Bronchial epithelial cell (primary cell): ENCODE data around the gene CCSER1. TPM values are rescaled to one million over a fixed set of nuclear protein-coding genes. Genes with fewer than 3 reads are reported as not detected.

ENCODE experiments used
- DNase-seq: peaks from one replicate; pipeline ENCODE4 v3.0.0-alpha.2; 2010; ENCODE audit warnings: low read depth
- FAIRE-seq: peaks from 2 replicates; lab custom pipeline; 2011; peaks lifted over from hg19 to GRCh38; lab: Jason Lieb, UNC
- H3K27me3 ChIP-seq: 2 replicates; pipeline ENCODE4 v1.5.1; 2011; ENCODE audit warnings: low read length; ENCODE audit not compliant: control insufficient read depth, insufficient read depth
- H3K36me3 ChIP-seq: 2 replicates; pipeline ENCODE4 v1.5.1; 2011; ENCODE audit warnings: low read length; ENCODE audit not compliant: control insufficient read depth, insufficient read depth
- H3K4me3 ChIP-seq: 2 replicates; pipeline ENCODE4 v1.5.1; 2011; ENCODE audit warnings: mild to moderate bottlenecking, low read depth, low read length, control low read depth
- total RNA-seq: library from RNA; depleted of rRNA; stranded (reverse); fragments of >200 nt; gene quantifications from 2 replicates; pipeline ENCODE4 v1.2.1, GENCODE V29; 2014
- TF ChIP-seq, protein P1 (sequence below): IDR thresholded peaks from 2 replicates; pipeline ENCODE4 v1.5.1; 2011; ENCODE audit warnings: mild to moderate bottlenecking, moderate library complexity, low read length, control low read depth, inconsistent platforms; ENCODE audit not compliant: insufficient read depth, severe bottlenecking

CCSER1 gene
- total RNA-seq, 1 donor from 2014 or later, result 6.6 TPM

DNA sequence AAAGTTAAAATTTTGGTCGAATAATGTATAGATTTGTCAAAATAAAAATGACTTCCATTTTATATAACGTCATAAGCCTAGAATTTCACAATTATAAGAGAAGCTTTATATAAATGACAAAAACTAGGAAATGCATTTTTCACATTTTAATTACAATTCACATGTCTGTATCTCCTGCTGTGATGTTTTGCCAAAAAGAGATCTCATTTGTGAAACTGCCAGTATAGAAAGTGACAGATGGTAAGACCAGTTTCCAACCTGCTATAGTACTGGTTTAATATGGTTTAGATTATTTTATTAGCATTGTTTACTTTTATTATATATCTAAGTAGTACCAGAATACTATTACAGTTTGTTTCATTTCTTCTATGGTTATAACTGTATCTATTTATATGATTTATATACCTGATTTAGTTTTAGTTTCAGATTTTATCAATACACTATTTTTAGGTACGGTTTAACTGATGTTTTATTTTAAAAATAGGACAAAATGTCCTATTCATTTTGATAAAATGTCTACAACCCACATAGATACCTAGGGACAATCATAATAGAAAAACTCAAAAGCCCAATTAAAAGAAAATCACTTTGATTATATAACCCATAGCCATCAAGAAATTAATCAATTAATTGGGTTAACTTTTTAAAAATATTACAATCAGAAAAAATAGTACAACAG lies 5.4 kb upstream of the CCSER1 start:
- no peak overlapping the region for H3K4me3 ChIP-seq
- H3K36me3 ChIP-seq, result no peaks in the 10 kb centered on the region
- H3K27me3 ChIP-seq, result no peaks in the 10 kb centered on the region
- TF ChIP-seq, protein P1, sequence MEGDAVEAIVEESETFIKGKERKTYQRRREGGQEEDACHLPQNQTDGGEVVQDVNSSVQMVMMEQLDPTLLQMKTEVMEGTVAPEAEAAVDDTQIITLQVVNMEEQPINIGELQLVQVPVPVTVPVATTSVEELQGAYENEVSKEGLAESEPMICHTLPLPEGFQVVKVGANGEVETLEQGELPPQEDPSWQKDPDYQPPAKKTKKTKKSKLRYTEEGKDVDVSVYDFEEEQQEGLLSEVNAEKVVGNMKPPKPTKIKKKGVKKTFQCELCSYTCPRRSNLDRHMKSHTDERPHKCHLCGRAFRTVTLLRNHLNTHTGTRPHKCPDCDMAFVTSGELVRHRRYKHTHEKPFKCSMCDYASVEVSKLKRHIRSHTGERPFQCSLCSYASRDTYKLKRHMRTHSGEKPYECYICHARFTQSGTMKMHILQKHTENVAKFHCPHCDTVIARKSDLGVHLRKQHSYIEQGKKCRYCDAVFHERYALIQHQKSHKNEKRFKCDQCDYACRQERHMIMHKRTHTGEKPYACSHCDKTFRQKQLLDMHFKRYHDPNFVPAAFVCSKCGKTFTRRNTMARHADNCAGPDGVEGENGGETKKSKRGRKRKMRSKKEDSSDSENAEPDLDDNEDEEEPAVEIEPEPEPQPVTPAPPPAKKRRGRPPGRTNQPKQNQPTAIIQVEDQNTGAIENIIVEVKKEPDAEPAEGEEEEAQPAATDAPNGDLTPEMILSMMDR, result no peak
- FAIRE-seq (no peak), DNase-seq (no peak)

DNA sequence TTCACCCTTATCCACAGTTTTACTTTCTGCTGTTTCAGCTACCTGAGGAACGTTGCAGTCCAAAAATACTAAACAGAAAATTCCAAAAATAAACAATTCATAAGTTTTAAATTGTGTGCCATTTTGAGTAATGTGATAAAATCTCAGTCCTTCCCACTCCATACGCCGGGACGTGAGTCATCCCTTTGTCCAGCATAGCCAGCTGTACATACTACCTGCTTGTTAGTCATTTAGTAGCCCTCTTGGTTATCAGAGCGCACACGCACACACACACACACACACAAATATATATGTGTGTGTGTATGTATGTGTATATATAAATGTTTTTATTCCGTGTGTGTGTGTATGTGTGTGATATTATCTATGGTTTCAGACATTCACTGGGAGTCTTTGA lies 4.8 kb upstream of the CCSER1 start:
- DNase-seq, result peak; percentile 83

DNA sequence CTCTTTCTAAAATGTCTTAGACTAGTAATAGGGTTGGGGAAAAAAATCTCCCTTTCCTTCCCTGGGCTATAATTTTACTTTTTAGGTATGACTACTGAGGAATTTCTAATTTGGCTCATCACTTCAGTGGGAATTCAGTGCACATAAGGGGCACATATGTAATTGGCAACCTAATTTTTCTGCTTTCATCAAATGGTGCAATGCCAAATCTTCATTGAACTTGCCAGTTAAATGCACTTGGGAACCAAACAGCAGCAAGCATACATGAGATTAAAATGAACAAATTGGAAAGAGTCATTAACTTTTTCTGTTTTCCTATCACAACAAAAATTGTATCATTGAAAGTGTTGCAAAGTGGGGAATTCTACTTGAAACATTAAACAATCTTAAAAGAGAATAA lies 2.9 kb upstream of the CCSER1 start:
- FAIRE-seq (no peak), DNase-seq (no peak)
- TF ChIP-seq, protein P1, result no peak
- Histone ChIP-seq H3K4me3 (no peak overlapping the region), H3K36me3 (no peaks in the 10 kb centered on the region), H3K27me3 (no peaks in the 10 kb centered on the region)

More for the DNA sequence above, 4.8 kb upstream of the CCSER1 start:
- TF ChIP-seq, protein P1, result no peak
- FAIRE-seq, result no peak
- H3K27me3 ChIP-seq, result no peaks in the 10 kb centered on the region
- H3K36me3 ChIP-seq, result no peaks in the 10 kb centered on the region
- H3K4me3 ChIP-seq, result no peak overlapping the region

DNA sequence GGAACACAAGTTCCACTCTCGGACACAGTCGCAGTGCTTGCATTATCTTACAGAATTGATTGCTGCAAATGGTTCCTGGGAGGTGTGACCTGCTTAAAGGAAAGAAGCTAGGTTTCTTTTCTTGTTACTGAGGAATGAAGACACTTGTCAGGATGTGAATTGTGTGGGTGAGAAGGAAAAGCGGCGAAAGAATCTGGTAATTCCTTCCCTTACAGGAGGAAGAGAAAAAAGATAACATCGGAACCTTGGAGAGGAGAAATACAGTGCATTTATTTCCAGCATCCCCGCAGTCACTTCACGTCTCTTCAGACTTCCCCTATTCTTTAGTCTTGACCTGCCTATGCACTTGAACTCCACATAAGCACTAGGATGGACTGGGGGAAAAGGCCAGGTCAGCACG lies 389 bp upstream of the CCSER1 start:
- TF ChIP-seq, protein P1, result no peak
- no peak overlapping the region for H3K4me3 ChIP-seq
- H3K36me3 ChIP-seq, result no peaks in the 10 kb centered on the region
- no peak for DNase-seq
- no peaks in the 10 kb centered on the region for H3K27me3 ChIP-seq
- no peak for FAIRE-seq

DNA sequence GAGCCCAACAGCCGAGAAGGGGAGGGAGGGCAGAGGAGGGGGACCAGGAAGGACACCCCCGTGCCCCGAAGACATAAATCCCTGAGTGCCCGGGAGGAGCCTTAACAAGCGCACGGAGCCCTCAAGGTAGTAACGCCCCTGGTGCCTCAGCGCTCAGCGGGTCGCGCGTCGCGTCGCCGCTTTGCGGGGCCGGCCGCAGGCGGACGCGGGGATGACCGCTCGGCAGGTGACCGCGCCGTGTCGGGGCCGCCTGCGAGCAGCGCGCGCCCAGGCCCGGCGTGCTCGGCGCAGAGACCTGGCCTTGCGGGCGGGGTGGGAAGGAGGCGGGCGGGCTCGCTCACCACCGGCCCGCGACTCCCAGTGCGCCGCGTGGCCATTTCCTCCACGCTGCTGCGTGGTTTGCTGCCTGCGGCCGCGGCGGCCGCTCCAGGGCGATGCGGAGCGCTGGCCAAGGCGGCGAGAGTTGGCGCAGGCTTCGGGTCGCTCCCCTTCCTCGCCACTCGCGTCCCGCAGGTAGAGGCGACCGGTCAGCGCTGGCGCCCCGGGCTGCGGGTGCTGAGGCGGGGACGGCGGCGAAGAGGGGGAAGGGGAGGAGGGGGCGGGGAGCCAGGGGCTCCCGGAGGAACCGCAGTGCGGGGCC lies 632 bp downstream of the CCSER1 start:
- peak overlapping the region; percentile 54 for H3K4me3 ChIP-seq
- H3K27me3 ChIP-seq, result no peaks in the 10 kb centered on the region
- FAIRE-seq, result no peak
- TF ChIP-seq, protein P1, result no peak
- no peak for DNase-seq
- H3K36me3 ChIP-seq, result no peaks in the 10 kb centered on the region

DNA sequence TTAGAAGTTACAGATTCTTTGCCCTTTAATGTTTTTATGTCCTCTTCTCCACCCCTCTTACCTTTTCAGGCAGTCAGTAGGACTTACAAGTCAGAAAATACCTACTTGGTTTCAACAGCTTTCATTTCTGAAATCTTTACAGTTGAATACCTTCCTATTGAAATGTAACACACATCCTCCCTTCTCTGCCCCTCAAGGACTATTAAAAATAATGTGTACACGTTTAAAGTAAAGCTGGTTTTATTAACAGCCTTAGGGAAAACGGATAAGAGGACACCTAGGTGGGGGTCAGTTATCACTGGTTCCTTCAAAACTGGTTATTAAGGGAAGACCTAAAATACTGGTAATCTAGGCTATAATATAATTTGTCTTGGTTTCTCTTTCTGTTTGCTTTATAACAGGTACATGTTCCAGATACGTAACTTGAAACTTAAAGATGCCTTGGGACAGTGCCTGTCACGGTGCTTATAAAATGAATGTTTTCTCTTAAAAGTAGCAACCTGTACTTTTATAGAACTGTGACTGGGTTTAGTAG lies 1.8 kb downstream of the CCSER1 start:
- no peak for FAIRE-seq
- TF ChIP-seq, protein P1, result no peak
- peak overlapping the region; percentile 54 for H3K4me3 ChIP-seq
- no peaks in the 10 kb centered on the region for H3K27me3 ChIP-seq
- DNase-seq, result no peak
- H3K36me3 ChIP-seq, result no peaks in the 10 kb centered on the region
